ENCODE measurements around the gene CALN1. TPM values are rescaled to one million over a fixed set of nuclear protein-coding genes. Genes with fewer than 3 reads are reported as not detected.
A peak's percentile ranks its signal among the peaks of the same experiment; 100 is the strongest.

CALN1 gene
- total and polyA plus RNA-seq, 2 experiments from 2014 or later, result 7.6 to 14.5 TPM

GRCh38 chr7:72161534-72161933 lies 250.6 kb downstream of the CALN1 start:
- H3K27me3 Mint-ChIP-seq (ENCODE audit: insufficient read depth, low read depth, poor library complexity), result peaks cover 4% of the 10 kb centered on the region
- DNase-seq (ENCODE audit: low spot score), result peak; percentile 55
- no peaks in the 10 kb centered on the region for H3K4me1 Mint-ChIP-seq

GRCh38 chr7:72159911-72160310 lies 252.2 kb downstream of the CALN1 start:
- H3K36me3 ChIP-seq (ENCODE audit: insufficient read depth), result peaks cover 15% of the 10 kb centered on the region
- Mint-ChIP-seq H3K27me3 (ENCODE audit: insufficient read depth, low read depth, poor library complexity) (peaks cover 2% of the 10 kb centered on the region), H3K4me1 (no peaks in the 10 kb centered on the region), H3K9me3 (peaks cover 27% of the 10 kb centered on the region), H3K4me3 (no peak overlapping the region), H3K27ac (no peak overlapping the region), H3K36me3 (ENCODE audit: low read depth) (peaks cover 22% of the 10 kb centered on the region)
- ATAC-seq, result no peak
- no peak overlapping the region for H3K4me2 ChIP-seq
- H3K9me2 ChIP-seq (ENCODE audit: insufficient read depth), result peaks cover 3% of the 10 kb centered on the region; the same call in 1 of the 2 replicates
- no peak overlapping the region for H3K27ac ChIP-seq (ENCODE audit: low read depth)
- no peaks in the 10 kb centered on the region for H4K20me1 ChIP-seq (replicated peaks; ENCODE audit: insufficient read depth)
- H3K27me3 ChIP-seq (ENCODE audit: insufficient read depth), result no peaks in the 10 kb centered on the region
- H3F3A ChIP-seq (replicated peaks; ENCODE audit: low read depth), result no peaks in the 10 kb centered on the region
- no peak overlapping the region for H2AFZ ChIP-seq
- no peak for DNase-seq (ENCODE audit: low spot score)
- H3K4me3 ChIP-seq, result no peak overlapping the region
- no peaks in the 10 kb centered on the region for H3K4me1 ChIP-seq (ENCODE audit: insufficient read depth)
- H3K79me2 ChIP-seq (replicated peaks; ENCODE audit: insufficient read depth), result peaks cover 5% of the 10 kb centered on the region; the same call in 1 of the 2 replicates
- TF ChIP-seq STAT1 (IDR thresholded peaks at IDR 0.05; ENCODE audit: unreplicated experiment), result no peak
- TF ChIP-seq EZH2phosphoT487 (IDR thresholded peaks at IDR 0.05; ENCODE audit: unreplicated experiment), result no peak
- no peak for TF ChIP-seq CTCF (conservative IDR thresholded peaks at IDR 0.05; ENCODE audit: low read depth in 2 of 2)
- TF ChIP-seq ZNF114 (CRISPR knock-in tag; IDR thresholded peaks at IDR 0.05), result no peak
- TF ChIP-seq CREB1 (CRISPR knock-in tag; IDR thresholded peaks at IDR 0.05; ENCODE audit: low read depth), result no peak
- no peak for TF ChIP-seq ZNF462 (CRISPR knock-in tag; IDR thresholded peaks at IDR 0.05)

More at GRCh38 chr7:72161534-72161933, 250.6 kb downstream of the CALN1 start:
- no peaks in the 10 kb centered on the region for H3K9me2 ChIP-seq (ENCODE audit: insufficient read depth)
- peak; percentile 41; the same call in 2 of the 3 replicates for ATAC-seq
- Mint-ChIP-seq H3K36me3 (ENCODE audit: low read depth) (peaks cover 28% of the 10 kb centered on the region), H3K27ac (no peak overlapping the region), H3K4me3 (no peak overlapping the region), H3K9me3 (peaks cover 33% of the 10 kb centered on the region)
- no peaks in the 10 kb centered on the region for H3F3A ChIP-seq (replicated peaks; ENCODE audit: low read depth)
- no peaks in the 10 kb centered on the region for H4K20me1 ChIP-seq (replicated peaks; ENCODE audit: insufficient read depth)
- peaks cover 15% of the 10 kb centered on the region for H3K36me3 ChIP-seq (ENCODE audit: insufficient read depth)
- no peak overlapping the region for H3K27ac ChIP-seq (ENCODE audit: low read depth)
- no peaks in the 10 kb centered on the region for H3K27me3 ChIP-seq (ENCODE audit: insufficient read depth)
- H3K4me3 ChIP-seq, result no peak overlapping the region
- H2AFZ ChIP-seq, result no peak overlapping the region
- H3K79me2 ChIP-seq (replicated peaks; ENCODE audit: insufficient read depth), result peaks cover 5% of the 10 kb centered on the region; the same call in 1 of the 2 replicates
- TF ChIP-seq STAT1 (IDR thresholded peaks at IDR 0.05; ENCODE audit: unreplicated experiment) (no peak), CTCF (conservative IDR thresholded peaks at IDR 0.05; ENCODE audit: low read depth in 2 of 2) (peak; percentile 81 to 82)
- no peak overlapping the region for H3K4me2 ChIP-seq
- H3K4me1 ChIP-seq (ENCODE audit: insufficient read depth), result no peaks in the 10 kb centered on the region

All from GM23338 (cell line).